ENCODE results near the gene JMJD8. TPM values are rescaled to one million over a fixed set of nuclear protein-coding genes. Genes with fewer than 3 reads are reported as not detected.

Gene JMJD8
- 26.1 TPM for total RNA-seq (ENCODE audit: unreplicated experiment)
- long read RNA-seq, partial matches to known transcripts, result 2 of 11 reads
- long read RNA-seq, other reads (novel, unspliced or antisense), result 8 of 11 reads

GRCh38 chr16:684071-684794 is at the start of gene JMJD8:
TSS of gene JMJD8 (minus strand) at chr16:684334. CDS start at chr16:684319, 15 bp downstream.
- DNase-seq, result peak; percentile 98
- no peak for TF ChIP-seq CTCF (IDR thresholded peaks at IDR 0.05; ENCODE audit: partially characterized antibody, unreplicated experiment)
- peaks cover 9% of the 10 kb centered on the region for H3K4me1 Mint-ChIP-seq (ENCODE audit: low read depth, unreplicated experiment)
- no peak within 1 kb of the TSS for H3K27ac Mint-ChIP-seq (ENCODE audit: unreplicated experiment)
- peaks cover 15% of the 10 kb centered on the region for H3K27me3 Mint-ChIP-seq (ENCODE audit: unreplicated experiment)
- H3K4me3 Mint-ChIP-seq (ENCODE audit: unreplicated experiment), result peak within 1 kb of the TSS; percentile 67
- H3K36me3 Mint-ChIP-seq (ENCODE audit: unreplicated experiment), result no peaks in the 10 kb centered on the region
- peaks cover 5% of the 10 kb centered on the region for H3K9me3 Mint-ChIP-seq (ENCODE audit: unreplicated experiment)

DNA sequence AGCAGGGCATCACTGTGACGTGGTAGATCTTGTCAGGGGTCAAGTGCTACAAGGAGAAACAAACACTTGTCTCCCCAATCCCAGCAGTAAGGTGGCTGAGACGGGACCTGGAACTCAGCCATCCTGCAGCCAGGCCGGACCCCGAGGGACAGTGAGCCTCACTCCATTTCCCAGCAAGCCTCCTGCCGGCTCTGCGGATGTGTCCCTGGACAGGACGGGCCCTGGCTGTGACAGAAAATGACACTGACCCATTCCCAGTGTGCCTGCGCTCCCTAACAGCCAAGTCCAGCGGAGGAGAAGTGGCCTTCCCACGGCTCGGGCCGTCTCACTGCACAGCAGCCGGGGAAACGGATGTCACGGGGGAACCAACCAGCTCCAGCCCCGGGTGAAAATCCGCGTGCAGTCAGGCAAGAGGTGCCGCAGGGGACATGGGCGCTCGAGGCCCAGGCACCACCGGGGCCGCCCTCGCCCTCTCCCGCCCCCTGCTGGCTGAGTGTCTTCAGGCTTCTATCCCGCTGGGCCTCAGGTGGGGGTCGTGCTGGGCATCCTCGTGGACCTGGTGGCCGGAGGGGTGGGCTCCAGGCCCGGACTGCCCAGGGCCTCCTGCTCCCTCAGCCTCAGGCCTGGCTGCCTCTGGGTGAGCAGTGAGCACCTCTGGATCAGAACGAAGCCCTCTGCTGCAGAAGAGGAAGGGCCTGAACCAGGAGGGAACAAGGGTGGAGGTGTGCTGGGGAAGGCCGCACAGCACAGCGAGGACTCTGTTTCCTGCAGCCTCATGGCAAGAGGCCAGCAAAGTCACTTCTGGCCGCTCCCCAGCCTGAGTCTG is 49.5 kb upstream of the JMJD8 start:
- H3K36me3 Mint-ChIP-seq (ENCODE audit: unreplicated experiment), result no peaks in the 10 kb centered on the region
- no peak overlapping the region for H3K27ac Mint-ChIP-seq (ENCODE audit: unreplicated experiment)
- peaks cover 5% of the 10 kb centered on the region for H3K9me3 Mint-ChIP-seq (ENCODE audit: unreplicated experiment)
- no peaks in the 10 kb centered on the region for H3K4me1 Mint-ChIP-seq (ENCODE audit: low read depth, unreplicated experiment)
- peak; percentile 72 for TF ChIP-seq CTCF (IDR thresholded peaks at IDR 0.05; ENCODE audit: partially characterized antibody, unreplicated experiment)
- no peak overlapping the region for H3K4me3 Mint-ChIP-seq (ENCODE audit: unreplicated experiment)
- DNase-seq, result peak; percentile 80
- peaks cover 5% of the 10 kb centered on the region for H3K27me3 Mint-ChIP-seq (ENCODE audit: unreplicated experiment)

- Mint-ChIP-seq H3K27ac (ENCODE audit: unreplicated experiment) (no peak overlapping the region), H3K4me1 (ENCODE audit: low read depth, unreplicated experiment) (no peaks in the 10 kb centered on the region), H3K36me3 (ENCODE audit: unreplicated experiment) (no peaks in the 10 kb centered on the region), H3K9me3 (ENCODE audit: unreplicated experiment) (peaks cover 5% of the 10 kb centered on the region), H3K4me3 (ENCODE audit: unreplicated experiment) (no peak overlapping the region), H3K27me3 (ENCODE audit: unreplicated experiment) (peaks cover 5% of the 10 kb centered on the region)
- DNase-seq, result no peak
- TF ChIP-seq CTCF (IDR thresholded peaks at IDR 0.05; ENCODE audit: partially characterized antibody, unreplicated experiment), result no peak
Observed at GRCh38 chr16:732936-733335, 48.8 kb upstream of the JMJD8 start.

DNA sequence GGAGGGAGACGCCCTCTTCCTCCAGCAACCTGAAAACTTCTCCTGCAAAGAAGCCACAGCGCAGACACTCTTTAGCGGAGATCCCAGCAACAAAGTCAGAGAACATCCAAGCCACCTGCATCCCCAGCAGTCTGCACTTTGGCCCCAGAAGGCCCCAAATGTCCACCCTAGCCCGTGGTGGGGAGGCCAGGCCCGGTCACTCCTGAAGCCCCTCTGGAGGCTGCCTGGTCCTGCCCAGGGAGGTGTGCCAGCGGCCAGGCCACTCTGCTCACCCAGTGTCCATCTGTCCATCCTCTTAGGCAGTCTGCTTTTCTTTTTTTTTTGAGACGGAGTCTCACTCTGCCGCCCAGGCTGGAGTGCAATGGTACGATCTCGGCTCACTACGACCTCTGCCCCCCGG is 48.2 kb upstream of the JMJD8 start:
- Mint-ChIP-seq H3K4me1 (ENCODE audit: low read depth, unreplicated experiment) (no peaks in the 10 kb centered on the region), H3K27ac (ENCODE audit: unreplicated experiment) (no peak overlapping the region), H3K36me3 (ENCODE audit: unreplicated experiment) (no peaks in the 10 kb centered on the region), H3K27me3 (ENCODE audit: unreplicated experiment) (peaks cover 5% of the 10 kb centered on the region), H3K9me3 (ENCODE audit: unreplicated experiment) (peaks cover 2% of the 10 kb centered on the region), H3K4me3 (ENCODE audit: unreplicated experiment) (no peak overlapping the region)
- no peak for TF ChIP-seq CTCF (IDR thresholded peaks at IDR 0.05; ENCODE audit: partially characterized antibody, unreplicated experiment)
- DNase-seq, result no peak

All from glutamatergic neuron (in vitro differentiated cells).